ENCODE data around the gene OTULIN.

The OTULIN gene

GRCh38 chr5:14664270-14665100 lies at the start of gene OTULIN:
Gene OTULIN, plus strand, starts transcription at chr5:14664718. Its CDS starts 108 bp downstream, at chr5:14664826.
- peak; percentile 90 for DNase-seq

GRCh38 chr5:14615365-14615764 lies 49.2 kb upstream of the OTULIN start:
- DNase-seq, result no peak

GRCh38 chr5:14617441-14617840 lies 47.1 kb upstream of the OTULIN start:
- no peak for DNase-seq

- DNase-seq, result no peak
These were observed 37.2 kb upstream of the OTULIN start for GRCh38 chr5:14627270-14627669.

- DNase-seq, result peak; percentile 49
These were observed 36.2 kb upstream of the OTULIN start for GRCh38 chr5:14628346-14628745.

- DNase-seq, result no peak
These were observed 33.8 kb upstream of the OTULIN start for GRCh38 chr5:14630671-14631070.

GRCh38 chr5:14635656-14636055 lies 28.9 kb upstream of the OTULIN start:
- no peak for DNase-seq

GRCh38 chr5:14640765-14641164 lies 23.8 kb upstream of the OTULIN start:
- DNase-seq, result no peak

- DNase-seq, result no peak
These were observed 19.8 kb upstream of the OTULIN start for GRCh38 chr5:14644623-14645237.

- no peak for DNase-seq
These were observed 14.5 kb upstream of the OTULIN start for GRCh38 chr5:14650052-14650451.

GRCh38 chr5:14655146-14655741 lies 9.3 kb upstream of the OTULIN start:
- no peak for DNase-seq

- DNase-seq, result no peak
These were observed 7.6 kb upstream of the OTULIN start for GRCh38 chr5:14656898-14657297.

- no peak for DNase-seq
These were observed 4.5 kb upstream of the OTULIN start for GRCh38 chr5:14659821-14660607.

- no peak for DNase-seq
These were observed 3.7 kb upstream of the OTULIN start for GRCh38 chr5:14660833-14661232.

- DNase-seq, result no peak
These were observed 1.7 kb upstream of the OTULIN start for GRCh38 chr5:14662721-14663260.

GRCh38 chr5:14663734-14664269 lies 716 bp upstream of the OTULIN start:
- peak; percentile 26 for DNase-seq

- peak; percentile 27 for DNase-seq
These were observed 744 bp downstream of the OTULIN start for GRCh38 chr5:14665101-14665822.

- peak; percentile 62 for DNase-seq
These were observed 1.4 kb downstream of the OTULIN start for GRCh38 chr5:14665949-14666348.

- DNase-seq, result no peak
These were observed 1.8 kb downstream of the OTULIN start for GRCh38 chr5:14666357-14666756.

- DNase-seq, result no peak
These were observed 2.8 kb downstream of the OTULIN start for GRCh38 chr5:14667290-14667689.

- peak; percentile 23 for DNase-seq
These were observed 3.3 kb downstream of the OTULIN start for GRCh38 chr5:14667770-14668169.

- peak; percentile 64 for DNase-seq
These were observed 3.7 kb downstream of the OTULIN start for GRCh38 chr5:14668181-14668591.

Measured in CD4-positive, alpha-beta T cell treated with Interleukin-12 subunit alpha and Interleukin-12 subunit beta, for 1 hour (primary cell).